ENCODE results near the gene PCSK6. TPM values are rescaled to one million over a fixed set of nuclear protein-coding genes. Genes with fewer than 3 reads are reported as not detected.
"Not testable (repeated sequence)": the region's sequence is repeated elsewhere in the genome, so short reads cannot be mapped to it uniquely, and the experiment has no call there.

PCSK6 gene
- total RNA-seq, 1 experiment from 2014 or later: 26.3 TPM

GRCh38 chr15:101288905-101289513 lies 200.5 kb downstream of the PCSK6 start:
- intact Hi-C loops (cut with micrococcal nuclease; ENCODE audit: unreplicated experiment): no loop called here
- no peaks in the 10 kb centered on the region for H3K9me3 ChIP-seq (ENCODE audit: insufficient read depth, low read depth)
- DNase-seq: peak in 1 of 2 experiments; percentile 36
- peaks cover 73% of the 10 kb centered on the region for H3K79me2 ChIP-seq (ENCODE audit: low read depth)
- peaks cover 21% of the 10 kb centered on the region for H3F3A ChIP-seq (ENCODE audit: insufficient read depth, low read depth)
- peaks cover 43% of the 10 kb centered on the region for H3K36me3 ChIP-seq (ENCODE audit: low read depth)
- TF ChIP-seq EZH2 (IDR thresholded peaks at IDR 0.05; ENCODE audit: low read depth) (no peak), CTCF (conservative IDR thresholded peaks at IDR 0.05) (peak; percentile 79)
- no peak overlapping the region for H2AFZ ChIP-seq
- H3K4me1 ChIP-seq (replicated peaks; ENCODE audit: insufficient read depth): peaks cover 23% of the 10 kb centered on the region
- H3K27ac ChIP-seq: no peak overlapping the region
- POLR2A ChIA-PET (ENCODE audit: unreplicated experiment): interaction anchor here (0.7 kb wide), 1 partner anchor 639 kb away, joined by 7 read pairs; no protein-coding TSS in a partner anchor
- no TSS peak for BruUV-seq (replicated peaks)
- H3K9me2 ChIP-seq (ENCODE audit: insufficient read depth): no peaks in the 10 kb centered on the region
- no peak overlapping the region for H3K4me3 ChIP-seq
- H3K27me3 ChIP-seq (ENCODE audit: insufficient read depth, low read depth): no peaks in the 10 kb centered on the region
- H4K20me1 ChIP-seq (ENCODE audit: insufficient read depth): peaks cover 74% of the 10 kb centered on the region
- CTCF ChIA-PET: interaction anchor here (0.6 to 2.3 kb wide), 5 partner anchors 53 to 352 kb away, joined by 3 to 7 read pairs (median 4); no protein-coding TSS in a partner anchor
- H3K4me2 ChIP-seq: no peak overlapping the region

GRCh38 chr15:101287342-101287741 lies 202.2 kb downstream of the PCSK6 start:
- H3K27ac ChIP-seq; H3K9me2 ChIP-seq (ENCODE audit: insufficient read depth); H3K27me3 ChIP-seq (ENCODE audit: insufficient read depth, low read depth); DNase-seq; H2AFZ ChIP-seq; POLR2A ChIA-PET (ENCODE audit: unreplicated experiment); H3K4me2 ChIP-seq; intact Hi-C loops (cut with micrococcal nuclease; ENCODE audit: unreplicated experiment); H3K4me3 ChIP-seq; BruUV-seq (replicated peaks); H3K9me3 ChIP-seq (ENCODE audit: insufficient read depth, low read depth): not testable (repeated sequence)
- Histone ChIP-seq H3K79me2 (ENCODE audit: low read depth) (peaks cover 56% of the 10 kb centered on the region), H4K20me1 (ENCODE audit: insufficient read depth) (peaks cover 58% of the 10 kb centered on the region), H3K4me1 (replicated peaks; ENCODE audit: insufficient read depth) (peaks cover 13% of the 10 kb centered on the region), H3F3A (ENCODE audit: insufficient read depth, low read depth) (peaks cover 18% of the 10 kb centered on the region), H3K36me3 (ENCODE audit: low read depth) (peaks cover 44% of the 10 kb centered on the region)
- CTCF ChIA-PET: interaction anchor here (0.6 to 0.7 kb wide), 2 partner anchors 367 to 430 kb away, joined by 4 read pairs; no protein-coding TSS in a partner anchor

GRCh38 chr15:101286471-101287114 lies 202.9 kb downstream of the PCSK6 start:
- POLR2A ChIA-PET (ENCODE audit: unreplicated experiment): no interaction called here
- no peak overlapping the region for H3K27ac ChIP-seq
- peaks cover 49% of the 10 kb centered on the region for H3K79me2 ChIP-seq (ENCODE audit: low read depth)
- no peaks in the 10 kb centered on the region for H3K9me3 ChIP-seq (ENCODE audit: insufficient read depth, low read depth)
- CTCF ChIA-PET: no interaction called here
- H3K4me3 ChIP-seq: no peak overlapping the region
- no peaks in the 10 kb centered on the region for H3K9me2 ChIP-seq (ENCODE audit: insufficient read depth)
- H3K4me2 ChIP-seq: no peak overlapping the region
- H3K27me3 ChIP-seq (ENCODE audit: insufficient read depth, low read depth): no peaks in the 10 kb centered on the region
- intact Hi-C loops (cut with micrococcal nuclease; ENCODE audit: unreplicated experiment): no loop called here
- H3K36me3 ChIP-seq (ENCODE audit: low read depth): peaks cover 39% of the 10 kb centered on the region
- no peak for DNase-seq
- H2AFZ ChIP-seq: no peak overlapping the region
- peaks cover 50% of the 10 kb centered on the region for H4K20me1 ChIP-seq (ENCODE audit: insufficient read depth)
- H3K4me1 ChIP-seq (replicated peaks; ENCODE audit: insufficient read depth): 0 out of 2 replicates have a peak, but pooled peaks cover 5% of the 10 kb centered on the region
- peaks cover 18% of the 10 kb centered on the region for H3F3A ChIP-seq (ENCODE audit: insufficient read depth, low read depth)
- TF ChIP-seq CTCF (conservative IDR thresholded peaks at IDR 0.05): no peak
- no peak for TF ChIP-seq EZH2 (IDR thresholded peaks at IDR 0.05; ENCODE audit: low read depth)
- BruUV-seq (replicated peaks): no TSS peak
